HG03442 (cell line): ENCODE measurements around the gene MRPL48.
"Not testable (repeated sequence)": the region's sequence is repeated elsewhere in the genome, so short reads cannot be mapped to it uniquely, and the experiment has no call there.

Experiments used
- ATAC-seq: cut with Tn5 transposase; IDR thresholded peaks from one replicate; pipeline ENCODE4 v1.9.1; 2021; ENCODE audit warnings: mild to moderate bottlenecking, moderate library complexity; ENCODE audit not compliant: unreplicated experiment

Gene MRPL48

GRCh38 chr11:73787643-73788558 lies at the start of gene MRPL48:
MRPL48 (plus strand) TSS chr11:73787874; CDS start chr11:73787972, 98 bp downstream.
- peak; percentile 93 for ATAC-seq

GRCh38 chr11:73743045-73743444 lies 44.6 kb upstream of the MRPL48 start:
- ATAC-seq, result no peak

GRCh38 chr11:73746701-73747100 lies 41.0 kb upstream of the MRPL48 start:
- ATAC-seq, result no peak

GRCh38 chr11:73747762-73748161 lies 39.9 kb upstream of the MRPL48 start:
- ATAC-seq, result no peak

GRCh38 chr11:73748300-73748699 lies 39.4 kb upstream of the MRPL48 start:
- no peak for ATAC-seq

GRCh38 chr11:73749118-73749517 lies 38.6 kb upstream of the MRPL48 start:
- ATAC-seq, result no peak

GRCh38 chr11:73750228-73750627 lies 37.4 kb upstream of the MRPL48 start:
- no peak for ATAC-seq

GRCh38 chr11:73750862-73751261 lies 36.8 kb upstream of the MRPL48 start:
- not testable (repeated sequence) for ATAC-seq

GRCh38 chr11:73752216-73752867 lies 35.3 kb upstream of the MRPL48 start:
- no peak for ATAC-seq

GRCh38 chr11:73752903-73753302 lies 34.8 kb upstream of the MRPL48 start:
- no peak for ATAC-seq

GRCh38 chr11:73753938-73754337 lies 33.7 kb upstream of the MRPL48 start:
- ATAC-seq, result no peak

- no peak for ATAC-seq
Measured at GRCh38 chr11:73755670-73756069, 32.0 kb upstream of the MRPL48 start.

- ATAC-seq, result no peak
Measured at GRCh38 chr11:73757598-73757997, 30.1 kb upstream of the MRPL48 start.

GRCh38 chr11:73758451-73758850 lies 29.2 kb upstream of the MRPL48 start:
- ATAC-seq, result no peak

- ATAC-seq, result no peak
Measured at GRCh38 chr11:73759610-73760134, 28.0 kb upstream of the MRPL48 start.

GRCh38 chr11:73760135-73760678 lies 27.5 kb upstream of the MRPL48 start:
- no peak for ATAC-seq

GRCh38 chr11:73760679-73761402 lies 26.8 kb upstream of the MRPL48 start, which contains the start of gene RAB6A:
RAB6A (minus strand) TSS chr11:73761074; CDS start chr11:73760635, 439 bp downstream.
- peak; percentile 91 for ATAC-seq

- no peak for ATAC-seq
Measured at GRCh38 chr11:73761403-73761945, 26.2 kb upstream of the MRPL48 start.

GRCh38 chr11:73762732-73763131 lies 24.9 kb upstream of the MRPL48 start:
- no peak for ATAC-seq

- ATAC-seq, result no peak
Measured at GRCh38 chr11:73766763-73767162, 20.9 kb upstream of the MRPL48 start.
